Germinal center (tissue), 1 donor: ENCODE measurements around the gene DDAH1.
"Not testable (repeated sequence)": the region's sequence is repeated elsewhere in the genome, so short reads cannot be mapped to it uniquely, and the experiment has no call there.

Experiments
- DNase-seq: peaks from one replicate; pipeline ENCODE4 v3.0.0; 2012; ENCODE audit warnings: mixed read lengths, low spot score

DDAH1 gene

GRCh38 chr1:85359874-85360721 is 104.9 kb downstream of the DDAH1 start:
- DNase-seq, result no peak

- no peak for DNase-seq
Measured at GRCh38 chr1:85358702-85359438, 106.1 kb downstream of the DDAH1 start.

GRCh38 chr1:85357817-85358216 is 107.1 kb downstream of the DDAH1 start:
- DNase-seq, result no peak

- no peak for DNase-seq
Measured at GRCh38 chr1:85356130-85356529, 108.8 kb downstream of the DDAH1 start.

GRCh38 chr1:85352055-85352454 is 112.9 kb downstream of the DDAH1 start:
- no peak for DNase-seq

GRCh38 chr1:85351202-85351828 is 113.6 kb downstream of the DDAH1 start:
- no peak for DNase-seq

- no peak for DNase-seq
Measured at GRCh38 chr1:85349224-85349623, 115.7 kb downstream of the DDAH1 start.

GRCh38 chr1:85347908-85348307 is 117.1 kb downstream of the DDAH1 start:
- DNase-seq, result no peak

- DNase-seq, result not testable (repeated sequence)
Measured at GRCh38 chr1:85347275-85347674, 117.7 kb downstream of the DDAH1 start.

- no peak for DNase-seq
Measured at GRCh38 chr1:85344256-85344694, 120.7 kb downstream of the DDAH1 start.

- no peak for DNase-seq
Measured at GRCh38 chr1:85343612-85344255, 121.2 kb downstream of the DDAH1 start.

GRCh38 chr1:85343213-85343611 is 121.7 kb downstream of the DDAH1 start:
- no peak for DNase-seq

- no peak for DNase-seq
Measured at GRCh38 chr1:85342207-85342606, 122.8 kb downstream of the DDAH1 start.

GRCh38 chr1:85340427-85340826 is 124.5 kb downstream of the DDAH1 start:
- DNase-seq, result no peak

GRCh38 chr1:85339656-85340399 is 125.1 kb downstream of the DDAH1 start:
- no peak for DNase-seq

- no peak for DNase-seq
Measured at GRCh38 chr1:85339089-85339488, 125.9 kb downstream of the DDAH1 start.

GRCh38 chr1:85334962-85335361 is 130.0 kb downstream of the DDAH1 start:
- DNase-seq, result no peak

GRCh38 chr1:85333186-85333585 is 131.8 kb downstream of the DDAH1 start:
- no peak for DNase-seq

- DNase-seq, result no peak
Measured at GRCh38 chr1:85332575-85332974, 132.4 kb downstream of the DDAH1 start.

GRCh38 chr1:85330711-85331290 is 134.2 kb downstream of the DDAH1 start:
- no peak for DNase-seq

- no peak for DNase-seq
Measured at GRCh38 chr1:85330214-85330631, 134.7 kb downstream of the DDAH1 start.
